Left cardiac atrium (tissue), 4 donors: ENCODE measurements around the gene UCP3. TPM values are rescaled to one million over a fixed set of nuclear protein-coding genes. Genes with fewer than 3 reads are reported as not detected.
"Not testable (repeated sequence)": the region's sequence is repeated elsewhere in the genome, so short reads cannot be mapped to it uniquely, and the experiment has no call there.

Source experiments
- ATAC-seq, 2 donors: fragments of 200-7000 bp; cut with Tn5 transposase; one replicate each; pipeline ENCODE4 v1.9.1; 2020; ENCODE audit warnings: mild to moderate bottlenecking in 2 of 2, moderate library complexity in 2 of 2
- DNase-seq: peaks from one replicate; pipeline ENCODE4 v3.0.0-alpha.2; 2020
- intact Hi-C, 2 donors: fragments of 100-400 bp; cut with DNase I; formaldehyde crosslinking; loops; one replicate each; pipeline versions ENCODE4 v1.14.1 to v1.15.1; 2022 to 2023
- total RNA-seq, 2 donors: library from RNA; stranded (reverse); fragmentation: NEBNext Ultra II Directional; extraction: Animal tissue kit (Norgen Biotek cat#: 25700); gene quantifications; one replicate each; pipeline ENCODE4 v1.2.1, GENCODE V29; 2021
- donor health status: DM: no; HTN: yes; CAD: no.
- donor health status: DM: no; HTN: yes; CAD: no; lungs with severe emphysema.
- donor health status: DM: yes; HTN: yes; CAD: no.
- donor health status: Dilated cardiomyopathy.

The UCP3 gene
- total RNA-seq, 2 donors from 2014 or later, result 1.1 to 2.2 TPM

- peak; percentile 31 to 71 for ATAC-seq
Measured at GRCh38 chr11:74004759-74005615, 3.9 kb downstream of the UCP3 start.

GRCh38 chr11:74004046-74004695 lies 4.7 kb downstream of the UCP3 start:
- ATAC-seq (no peak), DNase-seq (no peak)
- intact Hi-C loops, result no loop called here

More at GRCh38 chr11:74004759-74005615, 3.9 kb downstream of the UCP3 start:
- intact Hi-C loops, result no loop called here
- no peak for DNase-seq

- DNase-seq, result no peak
- ATAC-seq, result no peak
- intact Hi-C loops, result no loop called here
Measured at GRCh38 chr11:74002832-74003231, 6.1 kb downstream of the UCP3 start.

GRCh38 chr11:74001822-74002286 lies 7.0 kb downstream of the UCP3 start:
- intact Hi-C loops, result no loop called here

GRCh38 chr11:74000307-74001133 lies 8.4 kb downstream of the UCP3 start:
- no peak for ATAC-seq
- DNase-seq, result no peak
- intact Hi-C loops, result no loop called here

More at GRCh38 chr11:74001822-74002286, 7.0 kb downstream of the UCP3 start:
- no peak for DNase-seq
- no peak for ATAC-seq

GRCh38 chr11:73999581-74000306 lies 9.1 kb downstream of the UCP3 start:
- DNase-seq, result no peak
- intact Hi-C loops, result no loop called here
- ATAC-seq, result peak; percentile 40 to 46

GRCh38 chr11:73998846-73999575 lies 9.9 kb downstream of the UCP3 start:
- ATAC-seq, result no peak
- intact Hi-C loops, result no loop called here
- DNase-seq, result no peak

- DNase-seq (no peak), ATAC-seq (no peak)
- intact Hi-C loops, result no loop called here
Measured at GRCh38 chr11:73997120-73997770, 11.6 kb downstream of the UCP3 start.

GRCh38 chr11:73996161-73996747 lies 12.6 kb downstream of the UCP3 start:
- DNase-seq (no peak), ATAC-seq (no peak)
- intact Hi-C loops, result no loop called here

- intact Hi-C loops, result no loop called here
Measured at GRCh38 chr11:73995731-73996130, 13.2 kb downstream of the UCP3 start.

GRCh38 chr11:73995247-73995646 lies 13.6 kb downstream of the UCP3 start:
- intact Hi-C loops, result no loop called here
- ATAC-seq, result peak; percentile 47 to 49

More at GRCh38 chr11:73995731-73996130, 13.2 kb downstream of the UCP3 start:
- DNase-seq, result no peak
- ATAC-seq, result no peak

GRCh38 chr11:73991471-73992006 lies 17.3 kb downstream of the UCP3 start:
- intact Hi-C loops, result no loop called here
- ATAC-seq (no peak), DNase-seq (no peak)

More at GRCh38 chr11:73995247-73995646, 13.6 kb downstream of the UCP3 start:
- no peak for DNase-seq

- ATAC-seq (no peak), DNase-seq (no peak)
- intact Hi-C loops, result no loop called here
Measured at GRCh38 chr11:73990730-73991129, 18.2 kb downstream of the UCP3 start.

GRCh38 chr11:73989156-73989555 lies 19.7 kb downstream of the UCP3 start:
- intact Hi-C loops, result no loop called here
- DNase-seq (no peak), ATAC-seq (no peak)

- DNase-seq (no peak), ATAC-seq (no peak)
- intact Hi-C loops, result no loop called here
Measured at GRCh38 chr11:73988227-73988626, 20.7 kb downstream of the UCP3 start.

- DNase-seq, intact Hi-C loops, ATAC-seq: not testable (repeated sequence)
Measured at GRCh38 chr11:73985661-73986060, 23.2 kb downstream of the UCP3 start.
